Naive B cell (primary cell): ENCODE results near the gene MVD. TPM values are rescaled to one million over a fixed set of nuclear protein-coding genes. Genes with fewer than 3 reads are reported as not detected.

Experiments used
- ATAC-seq, 2 donors: fragments of 150-1000 bp; cut with Tn5 transposase; 2 replicates each; pipeline ENCODE4 v1.10.0; 2021; ENCODE audit warnings: low read depth in 2 of 2, mild to moderate bottlenecking in 2 of 2, moderate library complexity in 2 of 2
- DNase-seq: peaks from one replicate; pipeline ENCODE4 v3.0.0; 2022
- H3K27ac Mint-ChIP-seq, 6 donors: one replicate each; pipeline ENCODE4 v1.8.0; 2020 to 2022; ENCODE audit warnings: mild to moderate bottlenecking in 6 of 6, mixed read lengths in 6 of 6, moderate library complexity in 5 of 6, inconsistent platforms in 2 of 6
- H3K27me3 Mint-ChIP-seq, 3 donors: one replicate each; pipeline ENCODE4 v1.8.0; 2021 to 2022; ENCODE audit warnings: mixed read lengths in 3 of 3, mild to moderate bottlenecking in 1 of 3
- H3K36me3 Mint-ChIP-seq, 2 donors: one replicate each; pipeline ENCODE4 v1.8.0; 2020 to 2022; ENCODE audit warnings: mixed read lengths in 2 of 2, inconsistent platforms in 1 of 2, mild to moderate bottlenecking in 1 of 2
- H3K4me1 Mint-ChIP-seq, 3 donors: one replicate each; pipeline ENCODE4 v1.8.0; 2020 to 2022; ENCODE audit warnings: mixed read lengths in 3 of 3, inconsistent platforms in 1 of 3, mild to moderate bottlenecking in 1 of 3, moderate library complexity in 1 of 3
- H3K4me3 Mint-ChIP-seq, 8 donors: one replicate each; pipeline ENCODE4 v1.8.0; 2020 to 2022; ENCODE audit warnings: mild to moderate bottlenecking in 8 of 8, mixed read lengths in 8 of 8, moderate library complexity in 8 of 8, inconsistent platforms in 2 of 8
- H3K9me3 Mint-ChIP-seq, 7 donors: one replicate each; pipeline ENCODE4 v1.8.0; 2020 to 2022; ENCODE audit warnings: mixed read lengths in 7 of 7, mild to moderate bottlenecking in 5 of 7, inconsistent platforms in 2 of 7, moderate library complexity in 1 of 7
- polyA plus RNA-seq, 6 donors: library from polyadenylated mRNA; unstranded; fragments of 300-500 nt; fragmentation: Illumina TruSeq; gene quantifications; one replicate each; pipeline ENCODE4 v1.2.3, GENCODE V29; 2021; ENCODE audit warnings: low read depth in 6 of 6

MVD gene
- polyA plus RNA-seq, 6 donors from 2014 or later = 9.7 to 36.1 (median 18.2) TPM

DNA sequence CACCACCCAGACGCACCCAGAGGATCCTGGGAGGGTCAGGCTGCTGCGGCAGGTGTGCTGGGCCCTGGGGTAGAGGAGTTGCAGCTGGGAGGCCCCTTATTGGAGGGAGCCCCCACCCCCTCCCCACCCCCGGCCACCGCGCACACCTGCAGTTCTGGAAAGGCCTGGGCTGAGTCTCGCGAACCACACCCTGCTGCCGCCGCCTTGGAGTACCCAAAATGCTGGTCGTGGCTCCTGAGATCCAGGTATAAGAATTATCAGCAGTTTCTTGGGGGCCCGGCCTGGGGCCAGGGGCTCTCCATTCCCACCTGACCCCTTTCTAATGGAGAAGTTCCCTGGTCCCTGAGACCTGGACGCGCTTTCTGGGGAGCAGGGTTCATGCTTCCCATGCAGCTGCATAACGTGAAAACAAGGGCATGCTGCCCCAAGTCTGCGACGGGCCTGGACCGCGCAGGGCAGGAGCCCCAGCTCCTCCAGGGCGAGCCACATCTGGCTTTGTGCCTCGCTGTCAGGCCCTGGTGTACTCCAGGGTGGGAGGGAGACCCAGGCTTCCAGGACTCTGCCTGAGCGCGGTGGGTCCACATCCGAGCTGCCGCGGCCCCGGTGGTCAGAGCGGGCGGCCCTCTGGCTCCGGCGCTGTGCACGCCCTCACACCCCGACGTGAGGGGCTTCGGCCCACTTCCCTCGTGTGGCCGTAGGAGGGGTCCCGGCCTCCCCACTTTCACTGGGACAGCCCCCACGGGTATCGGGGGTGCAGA, 30.7 kb upstream of the MVD start:
- H3K4me1 Mint-ChIP-seq = peaks cover 15 to 37% (median 33%) of the 10 kb centered on the region in 3 donors
- no peaks in the 10 kb centered on the region for H3K9me3 Mint-ChIP-seq
- DNase-seq = no peak
- no peaks in the 10 kb centered on the region for H3K27me3 Mint-ChIP-seq
- no peak overlapping the region for H3K27ac Mint-ChIP-seq
- ATAC-seq = no peak
- no peak overlapping the region for H3K4me3 Mint-ChIP-seq
- H3K36me3 Mint-ChIP-seq = no peaks in the 10 kb centered on the region

DNA sequence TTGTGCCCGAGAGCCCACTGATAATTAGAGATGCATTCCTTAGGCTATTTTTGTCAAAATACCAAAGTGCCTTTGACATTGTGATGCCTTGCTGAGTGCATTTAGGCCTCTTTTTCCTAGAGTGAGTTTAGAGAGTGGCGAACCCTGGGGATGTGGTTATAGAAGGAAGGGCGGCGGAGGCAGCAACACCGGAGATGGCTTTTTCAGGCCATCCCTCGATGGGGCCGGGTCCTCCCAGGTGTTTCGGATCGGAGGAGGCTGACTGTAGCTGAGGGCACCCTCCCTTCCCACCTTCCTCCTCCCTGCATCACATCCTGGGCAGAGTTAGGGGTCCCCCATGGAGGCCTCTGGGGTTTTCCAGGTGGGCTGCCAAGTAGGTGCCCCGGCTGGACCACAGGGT, 30.0 kb upstream of the MVD start:
- DNase-seq (no peak), ATAC-seq (no peak)
- peak overlapping the region in 3 of 8 donors; percentile 12 to 79 (median 52) for H3K4me3 Mint-ChIP-seq
- H3K27ac Mint-ChIP-seq = no peak overlapping the region
- no peaks in the 10 kb centered on the region for H3K27me3 Mint-ChIP-seq
- peaks cover 15 to 33% (median 33%) of the 10 kb centered on the region in 3 donors for H3K4me1 Mint-ChIP-seq
- H3K9me3 Mint-ChIP-seq = no peaks in the 10 kb centered on the region
- no peaks in the 10 kb centered on the region for H3K36me3 Mint-ChIP-seq

DNA sequence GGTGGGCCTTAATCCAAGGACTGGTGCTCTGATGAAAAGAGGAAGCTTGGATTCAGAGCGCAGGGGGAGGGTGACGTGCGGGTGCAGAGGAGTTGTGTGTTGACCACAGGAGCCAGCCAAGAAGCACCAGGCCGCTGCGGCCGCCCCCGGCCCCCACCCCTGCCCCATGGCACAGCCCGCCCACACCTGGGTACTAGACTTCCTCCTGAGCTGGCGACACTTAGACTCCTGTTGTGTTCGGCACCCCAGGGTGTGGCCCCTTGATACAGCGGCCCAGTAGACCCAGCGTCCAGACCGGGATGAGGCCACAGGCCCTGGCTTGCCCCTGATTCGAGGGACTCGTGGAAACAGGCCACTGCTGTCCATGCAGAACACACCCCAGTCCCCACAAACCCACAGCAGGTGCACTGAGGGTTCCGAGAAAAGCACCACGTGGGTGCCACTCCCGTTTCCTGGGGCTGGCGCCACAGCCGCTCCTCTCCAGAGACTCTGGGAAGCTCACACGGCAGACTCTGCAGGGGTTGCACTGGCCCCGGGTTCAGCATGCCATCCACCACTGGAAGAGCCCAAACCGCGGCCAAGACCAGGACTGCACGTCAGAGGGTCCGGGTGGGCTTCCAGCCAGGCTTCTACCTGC, 29.2 kb upstream of the MVD start:
- DNase-seq (peak; percentile 44), ATAC-seq (peak; percentile 70 to 74)
- Mint-ChIP-seq H3K36me3 (no peaks in the 10 kb centered on the region), H3K4me1 (peaks cover 15 to 31% (median 29%) of the 10 kb centered on the region in 3 donors), H3K4me3 (peak overlapping the region in 7 of 8 donors; percentile 36 to 84 (median 61)), H3K27me3 (no peaks in the 10 kb centered on the region), H3K27ac (peak overlapping the region in 3 of 6 donors; percentile 26 to 90 (median 77)), H3K9me3 (no peaks in the 10 kb centered on the region)

DNA sequence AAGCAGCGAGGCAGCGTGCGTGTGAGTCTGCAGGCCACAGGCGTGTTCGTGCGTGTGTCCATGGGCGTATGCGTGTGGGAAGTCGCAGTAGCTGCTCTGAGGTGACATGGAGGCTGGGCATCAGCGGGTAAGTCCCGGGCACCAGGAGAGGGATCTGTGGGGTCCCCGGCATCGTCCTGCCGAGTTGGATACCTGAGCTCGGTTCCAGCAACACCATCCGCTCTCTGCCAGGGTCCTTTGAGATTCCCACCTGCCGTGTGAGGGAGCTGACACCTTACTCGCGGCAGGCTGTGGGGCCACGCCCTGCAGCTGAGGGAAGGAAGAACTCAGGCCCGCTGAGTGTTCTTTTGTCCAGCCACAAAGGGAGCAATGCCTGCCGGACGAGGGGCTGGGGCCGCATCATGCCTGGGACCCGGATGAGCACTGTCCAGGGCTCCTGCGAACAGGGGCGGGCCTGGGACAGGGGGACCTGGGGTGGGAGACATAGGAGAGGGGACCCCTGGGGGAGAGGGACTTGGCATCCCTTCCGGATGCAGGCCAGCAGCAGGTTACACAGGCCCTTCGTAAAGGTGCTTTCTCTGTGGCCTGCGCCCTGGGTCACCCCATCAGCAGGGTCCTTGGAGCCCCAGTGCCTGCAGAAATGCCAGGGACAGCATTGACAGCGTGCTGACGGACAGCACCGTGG, 28.4 kb upstream of the MVD start:
- Mint-ChIP-seq H3K27me3 (no peaks in the 10 kb centered on the region), H3K4me1 (peaks cover 15 to 31% (median 29%) of the 10 kb centered on the region in 3 donors), H3K27ac (peak overlapping the region in 2 of 6 donors; percentile 62 to 65), H3K4me3 (peak overlapping the region in 5 of 8 donors; percentile 21 to 52 (median 42)), H3K36me3 (no peaks in the 10 kb centered on the region), H3K9me3 (no peaks in the 10 kb centered on the region)
- DNase-seq (no peak), ATAC-seq (peak in 1 of 2 donors; percentile 3)

GRCh38 chr16:88690341-88691128, 27.6 kb upstream of the MVD start:
- no peaks in the 10 kb centered on the region for H3K9me3 Mint-ChIP-seq
- DNase-seq (no peak), ATAC-seq (no peak)
- peak overlapping the region in 5 of 8 donors; percentile 29 to 76 (median 43) for H3K4me3 Mint-ChIP-seq
- H3K27ac Mint-ChIP-seq = peak overlapping the region in 2 of 6 donors; percentile 15 to 65
- H3K4me1 Mint-ChIP-seq = peaks cover 15 to 31% (median 29%) of the 10 kb centered on the region in 3 donors
- H3K36me3 Mint-ChIP-seq = no peaks in the 10 kb centered on the region
- H3K27me3 Mint-ChIP-seq = no peaks in the 10 kb centered on the region

GRCh38 chr16:88688013-88688778, 25.3 kb upstream of the MVD start:
- Mint-ChIP-seq H3K27ac (peak overlapping the region in 3 of 6 donors; percentile 53 to 81 (median 72)), H3K4me3 (peak overlapping the region in 5 of 8 donors; percentile 15 to 74 (median 42)), H3K4me1 (peaks cover 16 to 54% (median 43%) of the 10 kb centered on the region in 3 donors), H3K36me3 (no peaks in the 10 kb centered on the region), H3K27me3 (no peaks in the 10 kb centered on the region), H3K9me3 (no peaks in the 10 kb centered on the region)
- ATAC-seq (no peak), DNase-seq (no peak)

DNA sequence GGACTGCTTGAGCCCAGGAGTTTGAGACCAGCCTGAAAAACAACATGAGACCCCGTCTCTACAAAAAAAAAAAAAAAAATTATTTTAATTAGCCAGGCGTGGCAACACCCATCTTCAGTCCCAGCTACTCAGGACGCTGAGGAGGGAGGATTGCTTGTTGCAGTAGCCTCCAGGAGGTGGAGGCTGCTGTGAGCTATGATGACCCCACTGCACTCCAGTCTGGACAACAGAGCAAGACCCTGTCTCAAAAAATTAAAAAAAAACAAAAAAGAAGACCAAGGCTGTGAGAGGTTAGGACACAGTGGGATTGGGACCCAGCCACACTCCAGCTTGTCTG, 24.8 kb upstream of the MVD start:
- ATAC-seq (no peak), DNase-seq (no peak)
- no peaks in the 10 kb centered on the region for H3K27me3 Mint-ChIP-seq
- H3K4me1 Mint-ChIP-seq = peaks cover 16 to 54% (median 39%) of the 10 kb centered on the region in 3 donors
- H3K4me3 Mint-ChIP-seq = peak overlapping the region in 4 of 8 donors; percentile 39 to 74 (median 68)
- no peaks in the 10 kb centered on the region for H3K36me3 Mint-ChIP-seq
- H3K27ac Mint-ChIP-seq = no peak overlapping the region
- no peaks in the 10 kb centered on the region for H3K9me3 Mint-ChIP-seq

DNA sequence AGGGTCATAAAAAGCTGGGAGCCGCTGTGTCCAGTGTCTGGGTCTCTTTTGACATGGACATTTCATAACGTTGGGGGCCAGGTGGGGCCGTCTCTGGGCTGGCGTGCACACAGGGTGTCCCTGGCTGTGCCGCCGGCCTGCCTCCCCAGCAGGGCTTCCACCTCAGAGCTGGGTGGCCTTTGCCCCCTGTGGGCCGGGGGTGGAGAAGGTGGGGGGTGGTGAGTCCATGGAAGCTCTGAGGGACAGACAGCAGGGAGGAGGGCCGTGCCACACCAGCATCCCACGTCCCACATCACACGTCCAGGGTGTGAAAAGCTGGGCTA, 24.3 kb upstream of the MVD start:
- no peak for ATAC-seq
- DNase-seq = no peak
- Mint-ChIP-seq H3K27me3 (no peaks in the 10 kb centered on the region), H3K36me3 (no peaks in the 10 kb centered on the region), H3K4me3 (peak overlapping the region in 7 of 8 donors; percentile 15 to 83 (median 75)), H3K9me3 (no peaks in the 10 kb centered on the region), H3K27ac (no peak overlapping the region), H3K4me1 (peaks cover 20 to 53% (median 39%) of the 10 kb centered on the region in 3 donors)

DNA sequence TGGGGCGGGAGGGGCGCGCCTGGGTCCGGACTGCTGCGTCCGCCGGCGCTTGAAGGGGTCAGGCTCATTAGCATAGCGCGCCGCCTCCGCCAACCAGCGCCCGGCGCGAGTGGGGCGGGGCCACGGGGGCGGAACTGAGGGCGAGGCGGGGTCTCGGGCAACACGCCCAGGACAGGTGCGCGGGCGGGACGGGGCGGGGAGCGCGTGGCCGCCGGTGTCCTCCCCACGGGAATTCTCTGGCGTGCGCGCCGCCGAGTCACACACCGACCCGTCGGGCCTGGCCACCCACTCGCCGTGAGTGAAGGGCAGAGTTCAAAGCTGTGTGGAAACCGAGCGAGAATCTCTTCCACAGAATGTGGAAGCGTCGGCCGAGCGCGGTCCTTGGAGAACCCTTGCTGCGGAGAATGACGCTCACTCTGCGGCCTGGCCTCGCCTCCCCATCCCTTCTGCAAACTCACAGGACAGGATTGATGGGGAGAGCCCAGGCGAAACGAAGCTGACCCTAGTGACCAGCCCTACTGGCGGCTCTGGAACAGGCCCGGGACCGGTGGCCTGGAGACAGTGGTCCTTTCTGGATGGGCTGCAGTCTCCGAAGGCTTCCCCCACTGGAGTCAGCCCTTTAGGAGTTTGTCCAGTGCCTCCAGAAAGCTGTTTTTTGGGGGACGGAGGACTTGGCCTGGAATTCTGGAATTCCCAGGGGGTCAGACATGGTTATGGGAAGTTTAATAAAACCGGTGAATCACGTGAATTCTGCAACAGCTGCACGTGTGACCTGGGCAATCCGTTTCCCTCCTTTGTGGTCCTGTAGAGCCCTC, 23.8 kb upstream of the MVD start, which contains the start of gene SNAI3:
SNAI3 (minus strand) TSS at position 69 of the 815 bp plus-strand sequence. CDS start 101 bp downstream, outside the sequence.
- no peaks in the 10 kb centered on the region for H3K36me3 Mint-ChIP-seq
- peak within 1 kb of the TSS; percentile 77 to 94 (median 85) for H3K4me3 Mint-ChIP-seq
- peaks cover 22 to 53% (median 39%) of the 10 kb centered on the region in 3 donors for H3K4me1 Mint-ChIP-seq
- peak within 1 kb of the TSS in 2 of 6 donors; percentile 53 to 88 for H3K27ac Mint-ChIP-seq
- no peaks in the 10 kb centered on the region for H3K9me3 Mint-ChIP-seq
- DNase-seq = peak; percentile 90
- H3K27me3 Mint-ChIP-seq = no peaks in the 10 kb centered on the region
- ATAC-seq = peak; percentile 66 to 67

DNA sequence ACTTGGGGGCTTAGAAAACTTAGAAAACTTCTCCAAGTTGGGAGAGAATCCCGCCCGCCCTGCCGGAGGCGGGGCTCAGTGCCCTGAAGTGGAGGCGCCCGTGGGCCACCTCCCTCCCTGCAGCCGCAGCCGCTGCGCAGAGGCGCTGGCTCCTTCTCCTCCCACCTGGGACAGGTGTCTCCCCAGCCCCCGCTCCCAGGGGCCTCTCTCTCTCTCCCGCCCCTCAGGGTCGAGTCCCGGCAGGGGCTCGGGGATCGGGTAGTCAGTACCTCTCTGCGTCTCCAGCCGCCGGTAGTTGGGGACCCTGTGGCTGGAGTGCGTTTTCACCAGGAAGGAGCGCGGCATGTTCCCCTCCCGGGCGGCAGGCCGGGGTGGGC, 23.2 kb upstream of the MVD start:
- DNase-seq = no peak
- Mint-ChIP-seq H3K27ac (peak overlapping the region in 1 of 6 donors; percentile 86), H3K9me3 (no peaks in the 10 kb centered on the region), H3K36me3 (no peaks in the 10 kb centered on the region), H3K4me1 (peaks cover 24 to 53% (median 39%) of the 10 kb centered on the region in 3 donors), H3K27me3 (no peaks in the 10 kb centered on the region), H3K4me3 (peak overlapping the region; percentile 77 to 94 (median 85))
- ATAC-seq = peak; percentile 13 to 15

GRCh38 chr16:88685156-88686061, 22.5 kb upstream of the MVD start:
- DNase-seq (peak; percentile 59), ATAC-seq (peak; percentile 10 to 19)
- peaks cover 22 to 51% (median 39%) of the 10 kb centered on the region in 3 donors for H3K4me1 Mint-ChIP-seq

More at GRCh38 chr16:88685156-88686061, 22.5 kb upstream of the MVD start:
- Mint-ChIP-seq H3K27ac (peak overlapping the region in 1 of 6 donors; percentile 88), H3K27me3 (no peaks in the 10 kb centered on the region), H3K4me3 (peak overlapping the region; percentile 77 to 94 (median 85)), H3K36me3 (no peaks in the 10 kb centered on the region), H3K9me3 (no peaks in the 10 kb centered on the region)
